ENCODE results near the gene ZBTB7C. TPM values are rescaled to one million over a fixed set of nuclear protein-coding genes. Genes with fewer than 3 reads are reported as not detected.

ZBTB7C gene
- total and polyA plus RNA-seq, 9 of the 15 experiments (the other 6 are each of a cell fraction or from before 2014, with no cell fraction given): not detected

- POLR2A ChIA-PET: no interaction called here
- no peak for DNase-seq (ENCODE audit: extremely low read depth in 1 of 4, low spot score in 3 of 4)
- Histone ChIP-seq H3K27me3 (ENCODE audit: control insufficient read depth in 2 of 2, insufficient read depth in 2 of 2, low read length in 2 of 2) (peaks cover 2 to 14% of the 10 kb centered on the region in 2 experiments; a peak in 3 of 5 replicates), H3K4me3 (no peak overlapping the region), H2AFZ (ENCODE audit: low read depth, low read length) (no peak overlapping the region), H3K4me1 (replicated peaks in 1 of 2; ENCODE audit: control insufficient read depth in 2 of 2, insufficient read depth in 2 of 2, low read length in 2 of 2) (no peaks in the 10 kb centered on the region), H3K36me3 (ENCODE audit: control insufficient read depth, insufficient read depth, low read length) (no peaks in the 10 kb centered on the region), H3K9me3 (replicated peaks; ENCODE audit: control insufficient read depth, insufficient read depth, low read depth, low read length) (no peaks in the 10 kb centered on the region), H3K79me2 (ENCODE audit: control insufficient read depth, insufficient read depth, low read length) (no peaks in the 10 kb centered on the region), H3K9ac (ENCODE audit: insufficient read depth in 1 of 2, low read depth in 2 of 2, low read length in 2 of 2) (no peak overlapping the region), H3K4me2 (ENCODE audit: insufficient read depth, low read length) (no peak overlapping the region), H3K27ac (ENCODE audit: extremely low read depth, low read depth, low read length) (no peak overlapping the region), H4K20me1 (replicated peaks; ENCODE audit: control insufficient read depth, insufficient read depth, low read length) (no peaks in the 10 kb centered on the region), H3K9me1 (ENCODE audit: control insufficient read depth, insufficient read depth, low read length) (no peaks in the 10 kb centered on the region)
- TF ChIP-seq ZNF408 (CRISPR knock-in tag; IDR thresholded peaks at IDR 0.05; ENCODE audit: low read depth) (no peak), ZNF3 (CRISPR knock-in tag; IDR thresholded peaks at IDR 0.05) (no peak), UBTF (IDR thresholded peaks at IDR 0.05; ENCODE audit: borderline replicate concordance in 1 of 2, low read depth in 2 of 2, low read length in 2 of 2) (no peak), E2F5 (CRISPR knock-in tag; IDR thresholded peaks at IDR 0.05) (no peak), SIX5 (IDR thresholded peaks at IDR 0.05; ENCODE audit: borderline replicate concordance in 1 of 2, insufficient read depth in 1 of 2, low read depth in 1 of 2, low read length in 2 of 2) (no peak), MEF2A (IDR thresholded peaks at IDR 0.05; ENCODE audit: control insufficient read depth, low read depth, low read length) (no peak), KLF1 (tag; IDR thresholded peaks at IDR 0.05) (no peak)
- TF ChIP-seq, protein P1, sequence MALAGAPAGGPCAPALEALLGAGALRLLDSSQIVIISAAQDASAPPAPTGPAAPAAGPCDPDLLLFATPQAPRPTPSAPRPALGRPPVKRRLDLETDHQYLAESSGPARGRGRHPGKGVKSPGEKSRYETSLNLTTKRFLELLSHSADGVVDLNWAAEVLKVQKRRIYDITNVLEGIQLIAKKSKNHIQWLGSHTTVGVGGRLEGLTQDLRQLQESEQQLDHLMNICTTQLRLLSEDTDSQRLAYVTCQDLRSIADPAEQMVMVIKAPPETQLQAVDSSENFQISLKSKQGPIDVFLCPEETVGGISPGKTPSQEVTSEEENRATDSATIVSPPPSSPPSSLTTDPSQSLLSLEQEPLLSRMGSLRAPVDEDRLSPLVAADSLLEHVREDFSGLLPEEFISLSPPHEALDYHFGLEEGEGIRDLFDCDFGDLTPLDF (CRISPR knock-in tag; IDR thresholded peaks at IDR 0.05): no peak
- WGBS (ENCODE audit: insufficient coverage, low coverage, missing lambda C conversion rate): 14% methylated on average over 4 of the region's 4 CpGs
- in situ Hi-C loops (cut with MboI): no loop called here
- no peak for ATAC-seq
- BruUV-seq (replicated peaks): no TSS peak
- intact Hi-C loops (cut with micrococcal nuclease): no loop called here
- no peak for FAIRE-seq
- CTCF ChIA-PET (ENCODE audit: low intra/inter-chr PET ratio): no interaction called here
Measured at GRCh38 chr18:48388478-48388877, 20.7 kb downstream of the ZBTB7C start.

Data from K562 (cell line).